Ramos (cell line): Measurements from ENCODE around the gene RPL41.

Source experiments
- in situ Hi-C: fragments of 300-500 bp; cut with MboI; formaldehyde crosslinking; loops from one replicate; pipeline ENCODE4 v1.14.3; 2022; ENCODE audit warnings: low sequenced_read_pairs; ENCODE audit not compliant: unreplicated experiment

Gene RPL41

DNA sequence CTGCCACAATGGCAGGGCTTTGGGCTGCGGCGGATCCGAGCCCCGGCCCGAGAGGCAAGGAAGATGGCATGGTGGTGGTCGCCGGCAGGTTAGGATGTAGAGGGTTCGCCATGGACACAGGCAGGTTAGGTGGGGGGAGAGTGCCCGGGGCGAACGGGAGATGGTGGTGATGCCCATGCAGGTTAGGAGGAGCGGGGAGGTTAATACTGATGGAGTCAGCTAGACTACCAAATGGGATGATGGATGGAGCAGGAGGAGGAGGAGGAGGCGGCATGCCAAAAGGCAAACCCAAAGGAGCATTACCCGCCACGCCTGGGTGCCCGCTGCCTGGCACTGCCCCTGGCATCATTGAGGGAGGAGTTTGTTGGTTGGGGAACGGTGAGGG lies 47.9 kb downstream of the RPL41 start:
- in situ Hi-C loops: no loop called here

- in situ Hi-C loops: no loop called here
These were observed 48.9 kb downstream of the RPL41 start for GRCh38 chr12:56165369-56165768.
